K562 (cell line): Measurements from ENCODE around the gene MATN4. TPM values are rescaled to one million over a fixed set of nuclear protein-coding genes. Genes with fewer than 3 reads are reported as not detected.

Experiments
- ATAC-seq: fragments of 200-7000 bp; cut with Tn5 transposase; 3 replicates; pipeline ENCODE4 v1.9.1; 2020; ENCODE audit warnings: moderate library complexity
- BruUV-seq: library from RNA; stranded (reverse); fragments of 400-500 nt; replicated peaks from 2 replicates; lab custom pipeline; 2021; lab: Mats Ljungman, UMichigan
- CTCF ChIA-PET: fragments of 300-600 bp; formaldehyde crosslinking; extraction: SDS; loops from one replicate; lab custom pipeline; 2021; ENCODE audit warnings: low intra/inter-chr PET ratio; lab: Yijun Ruan, JAX
- POLR2A ChIA-PET: fragments of 300-600, 350-650 bp; sonication (Branson Sonifier 250); formaldehyde crosslinking; extraction: SDS; loops from one replicate; lab custom pipeline; 2021; ENCODE audit warnings: antibody characterized with exemption, inconsistent platforms; lab: Yijun Ruan, JAX
- DNase-seq, 4 experiments: peaks; one replicate each; pipeline versions ENCODE4 v3.0.0 to v3.0.0-alpha.2; 2011 to 2018; ENCODE audit warnings: low spot score in 3 of 4, mixed read lengths in 3 of 4; ENCODE audit errors: extremely low read depth in 1 of 4
- FAIRE-seq: peaks from 2 replicates; lab custom pipeline; 2011; peaks lifted over from hg19 to GRCh38; lab: Jason Lieb, UNC
- H2AFZ ChIP-seq: 2 replicates; pipeline ENCODE4 v1.6.0; 2011; ENCODE audit warnings: low read depth, low read length, control low read depth, inconsistent platforms
- H3K27ac ChIP-seq: fragments of 200-600 bp; 3 replicates; pipeline ENCODE4 v1.8.0; 2011; ENCODE audit warnings: low read depth, mild to moderate bottlenecking, control low read depth, inconsistent platforms, low read length, moderate library complexity, mixed read lengths; ENCODE audit errors: extremely low read depth
- H3K27me3 ChIP-seq, 2 experiments: fragments of 300-600 bp in 1 of 2; 2 replicates in 1 of 2; 3 replicates in 1 of 2; pipeline versions ENCODE4 v1.6.0 to v1.8.0; 2011; ENCODE audit warnings: inconsistent platforms in 2 of 2, low read length in 2 of 2, mild to moderate bottlenecking in 1 of 2, mixed read lengths in 1 of 2, moderate library complexity in 1 of 2; ENCODE audit not compliant: control insufficient read depth in 2 of 2, insufficient read depth in 2 of 2
- H3K36me3 ChIP-seq: fragments of 300-600 bp; 3 replicates; pipeline ENCODE4 v1.8.0; 2011; ENCODE audit warnings: mild to moderate bottlenecking, low read length, inconsistent platforms; ENCODE audit not compliant: control insufficient read depth, insufficient read depth
- H3K4me1 ChIP-seq, 2 experiments: fragments of 200-600 bp in 1 of 2; replicated peaks in 1 of 2; 2 replicates in 1 of 2; 3 replicates in 1 of 2; pipeline versions ENCODE4 v1.5.1 to v1.8.0; 2011; ENCODE audit warnings: inconsistent platforms in 2 of 2, low read length in 2 of 2, mild to moderate bottlenecking in 1 of 2, mixed read lengths in 1 of 2, moderate library complexity in 1 of 2; ENCODE audit not compliant: control insufficient read depth in 2 of 2, insufficient read depth in 2 of 2
- H3K4me2 ChIP-seq: 2 replicates; pipeline ENCODE4 v1.6.1; 2011; ENCODE audit warnings: low read length, control low read depth, inconsistent platforms, mixed read lengths; ENCODE audit not compliant: insufficient read depth
- H3K4me3 ChIP-seq: fragments of 200-600 bp; sonication (generic), shearing (Covaris generic); 2 replicates; pipeline ENCODE4 v1.5.1; 2016; ENCODE audit warnings: control low read depth, inconsistent platforms
- H3K79me2 ChIP-seq: fragments of 200-600 bp; 3 replicates; pipeline ENCODE4 v1.8.0; 2011; ENCODE audit warnings: low read length, inconsistent platforms; ENCODE audit not compliant: control insufficient read depth, insufficient read depth
- H3K9ac ChIP-seq, 2 experiments: 2 replicates each; pipeline versions ENCODE4 v1.6.0 to v1.6.1; 2011; ENCODE audit warnings: low read depth in 2 of 2, low read length in 2 of 2, control low read depth in 1 of 2, inconsistent platforms in 1 of 2, mild to moderate bottlenecking in 1 of 2, mixed read lengths in 1 of 2; ENCODE audit not compliant: insufficient read depth in 1 of 2
- H3K9me1 ChIP-seq: one replicate; pipeline ENCODE4 v1.6.0; 2011; ENCODE audit warnings: inconsistent platforms, mild to moderate bottlenecking, low read length, moderate library complexity; ENCODE audit not compliant: control insufficient read depth, insufficient read depth
- H3K9me3 ChIP-seq: replicated peaks from 2 replicates; pipeline ENCODE4 v1.5.1; 2011; ENCODE audit warnings: low read depth, low read length, inconsistent platforms; ENCODE audit not compliant: control insufficient read depth, insufficient read depth
- H4K20me1 ChIP-seq: replicated peaks from 2 replicates; pipeline ENCODE4 v1.6.1; 2011; ENCODE audit warnings: low read length, inconsistent platforms, mixed read lengths; ENCODE audit not compliant: control insufficient read depth, insufficient read depth
- BDP1 ChIP-seq: IDR thresholded peaks from 3 replicates; pipeline ENCODE4 v1.6.1; 2011; ENCODE audit not compliant: insufficient read length, insufficient read depth
- CAMTA2 ChIP-seq: fragments of 250-450 bp; sonication (Bioruptor Pico); conservative IDR thresholded peaks from 2 replicates; pipeline ENCODE4 v1.5.1; 2022
- CXXC5 ChIP-seq: fragments of 250-450 bp; sonication (Bioruptor Pico); IDR thresholded peaks from 2 replicates; pipeline ENCODE4 v1.8.0; 2022; ENCODE audit warnings: inconsistent platforms, mild to moderate bottlenecking, moderate library complexity
- DMBX1 ChIP-seq: fragments of 250-450 bp; sonication (Bioruptor Pico); IDR thresholded peaks from 2 replicates; pipeline ENCODE4 v1.8.0; 2022; ENCODE audit warnings: inconsistent platforms, mild to moderate bottlenecking, moderate library complexity, borderline replicate concordance
- E2F1 ChIP-seq: sonication (generic); formaldehyde crosslinking; IDR thresholded peaks from 2 replicates; pipeline ENCODE4 v1.8.1; 2023; ENCODE audit warnings: mild to moderate bottlenecking, missing genetic modification reagents, moderate library complexity
- EWSR1 ChIP-seq: fragments of 450-650 bp; IDR thresholded peaks from 2 replicates; pipeline ENCODE4 v1.6.1; 2018; ENCODE audit warnings: borderline replicate concordance, mild to moderate bottlenecking, low read depth, moderate library complexity; ENCODE audit not compliant: partially characterized antibody
- MAFK ChIP-seq: IDR thresholded peaks from 2 replicates; pipeline ENCODE4 v1.6.1; 2011; ENCODE audit warnings: low read length, improper control_type of control experiment
- MEF2D ChIP-seq: conservative IDR thresholded peaks from 2 replicates; pipeline ENCODE4 v1.6.1; 2016; ENCODE audit warnings: low read depth, missing genetic modification characterization, missing compliant biosample characterization
- MTA3 ChIP-seq: fragments of 450-650 bp; formaldehyde crosslinking; IDR thresholded peaks from 2 replicates; pipeline ENCODE4 v1.6.1; 2017; ENCODE audit warnings: mild to moderate bottlenecking, borderline replicate concordance
- NCOA4 ChIP-seq: fragments of 450-650 bp; IDR thresholded peaks from 2 replicates; pipeline ENCODE4 v1.6.1; 2018; ENCODE audit warnings: mild to moderate bottlenecking; ENCODE audit not compliant: partially characterized antibody
- NCOR1 ChIP-seq: fragments of 450-650 bp; IDR thresholded peaks from 2 replicates; pipeline ENCODE4 v1.6.1; 2016; ENCODE audit warnings: mild to moderate bottlenecking, moderate library complexity
- NFE2 ChIP-seq: IDR thresholded peaks from 2 replicates; pipeline ENCODE4 v1.6.1; 2014; ENCODE audit warnings: antibody characterized with exemption, low read depth
- NR1H2 ChIP-seq: sonication (generic); formaldehyde crosslinking; IDR thresholded peaks from 2 replicates; pipeline ENCODE4 v1.4.0; 2020; ENCODE audit warnings: mild to moderate bottlenecking, missing genetic modification reagents
- PRPF4 ChIP-seq: fragments of 200-400 bp; formaldehyde crosslinking; IDR thresholded peaks from one replicate; pipeline ENCODE4 v1.6.1; 2017; ENCODE audit warnings: low read length, low read depth, mild to moderate bottlenecking; ENCODE audit not compliant: insufficient read depth, poor library complexity, severe bottlenecking
- STAT6 ChIP-seq: sonication (generic); formaldehyde crosslinking; IDR thresholded peaks from 2 replicates; pipeline ENCODE4 v1.8.1; 2023; ENCODE audit warnings: mild to moderate bottlenecking, missing genetic modification reagents
- ZFX ChIP-seq: sonication (generic); formaldehyde crosslinking; IDR thresholded peaks from 2 replicates; pipeline ENCODE4 v1.8.0; 2022; ENCODE audit warnings: mild to moderate bottlenecking, missing genetic modification reagents, moderate library complexity
- WGBS: fragments of 100-300 bp; shearing (Covaris generic); methylation state at CpG from one replicate; pipeline ENCODE4 v1.1.6; 2016; ENCODE audit warnings: low coverage, mixed read lengths; ENCODE audit not compliant: insufficient coverage; ENCODE audit errors: missing lambda C conversion rate; 5-methylcytosine and 5-hydroxymethylcytosine counted together
- in situ Hi-C: fragments of 300-500 bp; cut with MboI; formaldehyde crosslinking; loops from 4 replicates; pipeline ENCODE4 v1.15.0; 2018; ENCODE audit warnings: inconsistent platforms, mixed read lengths
- intact Hi-C: fragments of 100-400 bp; cut with micrococcal nuclease; formaldehyde crosslinking; loops from 2 replicates; pipeline ENCODE4 v1.14.2; 2022
- polyA plus RNA-seq, 8 experiments: library from polyadenylated mRNA; depleted of rRNA in 4 of 8; stranded (reverse) in 5 of 8; unstranded in 3 of 8; fragments of >200 nt; fragmentation: Nextera tagmentation in 2 of 8; fragmentation: Illumina TruSeq in 1 of 8; extraction: Ambion mirVana in 2 of 8; extraction: Trizol in 1 of 8; gene quantifications; 2 replicates each; pipeline versions ENCODE4 v1.2.1 to v1.2.3, GENCODE V29; 2011 to 2014; ENCODE audit warnings: inconsistent platforms in 1 of 8, missing spikeins in 1 of 8
- total RNA-seq, 7 experiments: library from RNA; depleted of rRNA in 6 of 7; stranded (reverse); fragments of >200 nt in 6 of 7; fragmentation: Illumina TruSeq in 2 of 7; extraction: Trizol in 2 of 7; gene quantifications; 2 replicates each; pipeline versions ENCODE4 v1.2.1 to v1.2.3, GENCODE V29; 2011 to 2021; ENCODE audit warnings: low replicate concordance in 1 of 7

The MATN4 gene
- total and polyA plus RNA-seq, 9 of the 15 experiments (the other 6 are each of a cell fraction or from before 2014, with no cell fraction given), result 0.09 TPM; not detected in 8

- WGBS, result 0% methylated on average over 3 of the region's 3 CpGs
- Histone ChIP-seq H3K9me1 (no peaks in the 10 kb centered on the region), H3K79me2 (no peaks in the 10 kb centered on the region), H2AFZ (no peak overlapping the region), H3K27me3 (peaks cover 7 to 11% of the 10 kb centered on the region in 2 experiments; a peak in 3 of 5 replicates), H4K20me1 (no peaks in the 10 kb centered on the region), H3K4me3 (no peak overlapping the region), H3K9me3 (no peaks in the 10 kb centered on the region), H3K9ac (no peak overlapping the region), H3K27ac (no peak overlapping the region), H3K4me1 (no peaks in the 10 kb centered on the region), H3K4me2 (no peak overlapping the region), H3K36me3 (no peaks in the 10 kb centered on the region)
- ChIA-PET CTCF (no interaction called here), POLR2A (no interaction called here)
- no peak for DNase-seq
- intact Hi-C loops (no loop called here), in situ Hi-C loops (no loop called here)
- no peak for ATAC-seq
- FAIRE-seq, result no peak
- TF ChIP-seq MEF2D (tag) (no peak), NFE2 (no peak), E2F1 (no peak), CXXC5 (CRISPR knock-in tag) (no peak), NR1H2 (no peak), MAFK (no peak), CAMTA2 (CRISPR knock-in tag) (no peak), STAT6 (CRISPR knock-in tag) (no peak), BDP1 (no peak), NCOA4 (no peak), ZFX (CRISPR knock-in tag) (no peak), MTA3 (no peak), EWSR1 (no peak), PRPF4 (no peak), NCOR1 (no peak), DMBX1 (CRISPR knock-in tag) (no peak)
- no TSS peak for BruUV-seq
Observed at GRCh38 chr20:45275338-45275737, 32.8 kb downstream of the MATN4 start.
